ENCODE measurements around the gene MLIP. TPM values are rescaled to one million over a fixed set of nuclear protein-coding genes. Genes with fewer than 3 reads are reported as not detected.

Gene MLIP
- total RNA-seq, 1 experiment from 2014 or later: 0.59 TPM

GRCh38 chr6:54073487-54073886 is 37.8 kb upstream of the MLIP start:
- Histone ChIP-seq H3K4me2 (ENCODE audit: low read length) (no peak overlapping the region), H3K9me3 (ENCODE audit: control insufficient read depth in 1 of 2, insufficient read depth in 1 of 2, low read depth in 1 of 2, low read length in 2 of 2) (no peaks in the 10 kb centered on the region), H3K27ac (ENCODE audit: low read depth, low read length) (no peak overlapping the region), H3K9me2 (ENCODE audit: insufficient read depth) (no peaks in the 10 kb centered on the region), H3K9ac (ENCODE audit: low read length) (no peak overlapping the region), H3K27me3 (ENCODE audit: insufficient read depth, low read length) (no peaks in the 10 kb centered on the region), H3K4me1 (ENCODE audit: control insufficient read depth in 1 of 2, insufficient read depth in 2 of 2, low read length in 2 of 2) (no peaks in the 10 kb centered on the region), H4K20me1 (ENCODE audit: insufficient read depth) (no peaks in the 10 kb centered on the region), H3K36me3 (ENCODE audit: control insufficient read depth in 1 of 2, insufficient read depth in 2 of 2, low read length in 2 of 2) (no peaks in the 10 kb centered on the region), H2AFZ (ENCODE audit: low read depth, low read length, poor library complexity, severe bottlenecking) (no peak overlapping the region), H3K79me2 (ENCODE audit: insufficient read depth, low read length) (no peaks in the 10 kb centered on the region), H3K4me3 (replicated peaks in 1 of 2; ENCODE audit: low read depth in 1 of 2, low read length in 2 of 2) (no peak overlapping the region)
- RAD21 ChIA-PET (ENCODE audit: low non-redundant PET in 1 of 2, low total read pairs in 2 of 2, uncharacterized antibody in 2 of 2, unreplicated experiment in 2 of 2): no interaction called here
- no TSS peak for BruUV-seq (replicated peaks)
- TF ChIP-seq SIN3A (IDR thresholded peaks at IDR 0.05; ENCODE audit: low read depth) (no peak), YY1 (IDR thresholded peaks at IDR 0.05; ENCODE audit: extremely low read depth, insufficient replicate concordance, low read depth, low read length) (no peak), CEBPB (IDR thresholded peaks at IDR 0.05; ENCODE audit: low read depth) (no peak), EZH2 (IDR thresholded peaks at IDR 0.05) (no peak), ZNF274 (IDR thresholded peaks at IDR 0.05; ENCODE audit: low read depth, low read length) (no peak)
- DNase-seq (ENCODE audit: low read depth, low spot score): no peak
- intact Hi-C loops (cut with micrococcal nuclease): no loop called here
- POLR2A ChIA-PET: no interaction called here
- CTCF ChIA-PET: interaction anchor here (1.4 kb wide), 1 partner anchor 171 kb away, joined by 3 read pairs; no protein-coding TSS in a partner anchor
- no peak for ATAC-seq

DNA sequence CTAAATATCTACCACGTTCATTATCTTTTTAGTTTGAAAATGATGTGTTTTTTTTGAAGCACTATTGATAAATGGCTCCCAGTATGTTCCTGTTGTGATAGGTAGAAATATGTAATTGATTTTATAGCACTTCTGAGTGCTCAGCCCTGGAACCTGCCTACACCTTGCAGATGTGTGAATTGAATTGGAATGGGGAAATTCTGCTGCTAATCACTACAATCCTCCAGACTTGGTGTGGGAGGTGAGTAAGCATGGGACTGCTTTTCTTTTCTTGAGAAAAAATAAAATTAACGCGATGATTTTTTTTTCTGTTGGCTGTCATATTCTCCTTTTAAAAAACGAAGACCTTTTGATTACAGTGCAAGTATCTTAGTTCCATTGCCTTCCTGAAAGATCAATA is 37.1 kb upstream of the MLIP start:
- Histone ChIP-seq H3K79me2 (ENCODE audit: insufficient read depth, low read length) (no peaks in the 10 kb centered on the region), H3K27me3 (ENCODE audit: insufficient read depth, low read length) (no peaks in the 10 kb centered on the region), H2AFZ (ENCODE audit: low read depth, low read length, poor library complexity, severe bottlenecking) (no peak overlapping the region), H3K4me2 (ENCODE audit: low read length) (no peak overlapping the region), H3K9me2 (ENCODE audit: insufficient read depth) (no peaks in the 10 kb centered on the region), H4K20me1 (ENCODE audit: insufficient read depth) (no peaks in the 10 kb centered on the region), H3K9ac (ENCODE audit: low read length) (no peak overlapping the region), H3K36me3 (ENCODE audit: control insufficient read depth in 1 of 2, insufficient read depth in 2 of 2, low read length in 2 of 2) (no peaks in the 10 kb centered on the region), H3K4me1 (ENCODE audit: control insufficient read depth in 1 of 2, insufficient read depth in 2 of 2, low read length in 2 of 2) (no peaks in the 10 kb centered on the region), H3K9me3 (ENCODE audit: control insufficient read depth in 1 of 2, insufficient read depth in 1 of 2, low read depth in 1 of 2, low read length in 2 of 2) (no peaks in the 10 kb centered on the region), H3K4me3 (replicated peaks in 1 of 2; ENCODE audit: low read depth in 1 of 2, low read length in 2 of 2) (no peak overlapping the region), H3K27ac (ENCODE audit: low read depth, low read length) (no peak overlapping the region)
- RAD21 ChIA-PET (ENCODE audit: low non-redundant PET in 1 of 2, low total read pairs in 2 of 2, uncharacterized antibody in 2 of 2, unreplicated experiment in 2 of 2): no interaction called here
- no TSS peak for BruUV-seq (replicated peaks)
- ATAC-seq: no peak
- DNase-seq (ENCODE audit: low read depth, low spot score): no peak
- POLR2A ChIA-PET: no interaction called here
- intact Hi-C loops (cut with micrococcal nuclease): no loop called here
- CTCF ChIA-PET: interaction anchor here (1.4 kb wide), 1 partner anchor 170 kb away, joined by 3 read pairs; no protein-coding TSS in a partner anchor
- TF ChIP-seq JUND (IDR thresholded peaks at IDR 0.05) (no peak), SRF (IDR thresholded peaks at IDR 0.05; ENCODE audit: low read depth) (no peak), EZH2phosphoT487 (IDR thresholded peaks at IDR 0.05; ENCODE audit: borderline replicate concordance) (no peak), FOSL1 (IDR thresholded peaks at IDR 0.05; ENCODE audit: low read depth) (no peak), EZH2 (IDR thresholded peaks at IDR 0.05) (no peak), ELF1 (IDR thresholded peaks at IDR 0.05; ENCODE audit: borderline replicate concordance, low read depth) (no peak), SIN3A (IDR thresholded peaks at IDR 0.05; ENCODE audit: low read depth) (no peak), CBX3 (IDR thresholded peaks at IDR 0.05; ENCODE audit: low read depth) (no peak), POLR2AphosphoS5 (IDR thresholded peaks at IDR 0.05; ENCODE audit: low read depth, low read length) (no peak), ZNF274 (IDR thresholded peaks at IDR 0.05; ENCODE audit: low read depth, low read length) (no peak), EGR1 (IDR thresholded peaks at IDR 0.05; ENCODE audit: low read depth) (no peak), POLR2A (IDR thresholded peaks at IDR 0.05; ENCODE audit: borderline replicate concordance, extremely low read depth, insufficient read depth, insufficient read length) (no peak), TCF7L2 (IDR thresholded peaks at IDR 0.05; ENCODE audit: borderline replicate concordance, extremely low read depth, insufficient read depth, insufficient read length) (no peak)
- TF ChIP-seq, protein P1, sequence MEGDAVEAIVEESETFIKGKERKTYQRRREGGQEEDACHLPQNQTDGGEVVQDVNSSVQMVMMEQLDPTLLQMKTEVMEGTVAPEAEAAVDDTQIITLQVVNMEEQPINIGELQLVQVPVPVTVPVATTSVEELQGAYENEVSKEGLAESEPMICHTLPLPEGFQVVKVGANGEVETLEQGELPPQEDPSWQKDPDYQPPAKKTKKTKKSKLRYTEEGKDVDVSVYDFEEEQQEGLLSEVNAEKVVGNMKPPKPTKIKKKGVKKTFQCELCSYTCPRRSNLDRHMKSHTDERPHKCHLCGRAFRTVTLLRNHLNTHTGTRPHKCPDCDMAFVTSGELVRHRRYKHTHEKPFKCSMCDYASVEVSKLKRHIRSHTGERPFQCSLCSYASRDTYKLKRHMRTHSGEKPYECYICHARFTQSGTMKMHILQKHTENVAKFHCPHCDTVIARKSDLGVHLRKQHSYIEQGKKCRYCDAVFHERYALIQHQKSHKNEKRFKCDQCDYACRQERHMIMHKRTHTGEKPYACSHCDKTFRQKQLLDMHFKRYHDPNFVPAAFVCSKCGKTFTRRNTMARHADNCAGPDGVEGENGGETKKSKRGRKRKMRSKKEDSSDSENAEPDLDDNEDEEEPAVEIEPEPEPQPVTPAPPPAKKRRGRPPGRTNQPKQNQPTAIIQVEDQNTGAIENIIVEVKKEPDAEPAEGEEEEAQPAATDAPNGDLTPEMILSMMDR (IDR thresholded peaks at IDR 0.05 in 2 of 3, conservative IDR thresholded peaks at IDR 0.05 in 1 of 3; ENCODE audit: borderline replicate concordance in 1 of 3, insufficient read depth in 1 of 3, low read depth in 2 of 3, low read length in 2 of 3): no peak
- TF ChIP-seq, protein P2, sequence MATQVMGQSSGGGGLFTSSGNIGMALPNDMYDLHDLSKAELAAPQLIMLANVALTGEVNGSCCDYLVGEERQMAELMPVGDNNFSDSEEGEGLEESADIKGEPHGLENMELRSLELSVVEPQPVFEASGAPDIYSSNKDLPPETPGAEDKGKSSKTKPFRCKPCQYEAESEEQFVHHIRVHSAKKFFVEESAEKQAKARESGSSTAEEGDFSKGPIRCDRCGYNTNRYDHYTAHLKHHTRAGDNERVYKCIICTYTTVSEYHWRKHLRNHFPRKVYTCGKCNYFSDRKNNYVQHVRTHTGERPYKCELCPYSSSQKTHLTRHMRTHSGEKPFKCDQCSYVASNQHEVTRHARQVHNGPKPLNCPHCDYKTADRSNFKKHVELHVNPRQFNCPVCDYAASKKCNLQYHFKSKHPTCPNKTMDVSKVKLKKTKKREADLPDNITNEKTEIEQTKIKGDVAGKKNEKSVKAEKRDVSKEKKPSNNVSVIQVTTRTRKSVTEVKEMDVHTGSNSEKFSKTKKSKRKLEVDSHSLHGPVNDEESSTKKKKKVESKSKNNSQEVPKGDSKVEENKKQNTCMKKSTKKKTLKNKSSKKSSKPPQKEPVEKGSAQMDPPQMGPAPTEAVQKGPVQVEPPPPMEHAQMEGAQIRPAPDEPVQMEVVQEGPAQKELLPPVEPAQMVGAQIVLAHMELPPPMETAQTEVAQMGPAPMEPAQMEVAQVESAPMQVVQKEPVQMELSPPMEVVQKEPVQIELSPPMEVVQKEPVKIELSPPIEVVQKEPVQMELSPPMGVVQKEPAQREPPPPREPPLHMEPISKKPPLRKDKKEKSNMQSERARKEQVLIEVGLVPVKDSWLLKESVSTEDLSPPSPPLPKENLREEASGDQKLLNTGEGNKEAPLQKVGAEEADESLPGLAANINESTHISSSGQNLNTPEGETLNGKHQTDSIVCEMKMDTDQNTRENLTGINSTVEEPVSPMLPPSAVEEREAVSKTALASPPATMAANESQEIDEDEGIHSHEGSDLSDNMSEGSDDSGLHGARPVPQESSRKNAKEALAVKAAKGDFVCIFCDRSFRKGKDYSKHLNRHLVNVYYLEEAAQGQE (IDR thresholded peaks at IDR 0.05; ENCODE audit: low read depth): no peak

Measured in HCT116 (cell line).